Endothelial cell of umbilical vein (primary cell): Measurements from ENCODE around the gene DEPDC1.

Experiments used
- CTCF ChIP-seq, 2 donors: IDR thresholded peaks; 1 replicate in 1 of 2; 2 replicates in 1 of 2; pipeline ENCODE4 v1.5.1; 2011; ENCODE audit warnings: low read length in 2 of 2, mild to moderate bottlenecking in 2 of 2, moderate library complexity in 2 of 2, control low read depth in 1 of 2, inconsistent platforms in 1 of 2, low read depth in 1 of 2; ENCODE audit not compliant: insufficient read depth in 1 of 2; ENCODE audit errors: extremely low read depth in 1 of 2
- EZH2 ChIP-seq: IDR thresholded peaks from 2 replicates; pipeline ENCODE4 v1.6.1; 2012; ENCODE audit warnings: borderline replicate concordance, low read depth, mild to moderate bottlenecking, moderate library complexity, low read length, inconsistent platforms; ENCODE audit not compliant: severe bottlenecking
- JUN ChIP-seq: IDR thresholded peaks from 2 replicates; pipeline ENCODE4 v1.6.1; 2011; ENCODE audit warnings: borderline replicate concordance, low read depth; ENCODE audit not compliant: insufficient read length, insufficient read depth
- POLR2AphosphoS5 ChIP-seq: IDR thresholded peaks from 2 replicates; pipeline ENCODE4 v1.6.1; 2012; ENCODE audit warnings: low read depth, mild to moderate bottlenecking, control low read depth, low read length, moderate library complexity; ENCODE audit not compliant: insufficient read depth

GRCh38 chr1:68490046-68490651 is 6.7 kb downstream of the DEPDC1 start:
- TF ChIP-seq POLR2AphosphoS5, result no peak
- no peak for TF ChIP-seq CTCF (IDR thresholded peaks at IDR 0.05; ENCODE audit: extremely low read depth in 1 of 2, insufficient read depth in 1 of 2, low read depth in 1 of 2, low read length in 2 of 2)
- TF ChIP-seq EZH2, result no peak
- TF ChIP-seq JUN, result no peak
